ENCODE data around the gene RERE.

The RERE gene

DNA sequence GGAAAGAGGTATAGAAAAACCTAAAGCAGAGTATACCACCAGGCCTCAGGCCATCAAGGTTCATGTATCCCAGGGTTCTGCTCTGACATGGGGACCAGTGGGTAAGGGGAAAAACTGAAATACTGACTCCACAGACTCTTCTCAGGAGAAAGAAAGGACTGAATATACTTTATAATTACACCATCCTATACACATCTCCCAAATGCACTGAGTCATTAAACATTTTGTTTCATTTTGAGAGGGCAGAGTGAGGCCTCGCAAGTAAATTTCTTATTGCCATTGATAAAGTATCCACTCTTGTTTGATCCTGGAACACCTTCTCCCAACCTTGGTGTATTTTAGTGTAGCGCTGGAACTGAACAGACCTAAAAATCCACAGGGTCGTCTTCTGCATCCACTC lies 251.6 kb downstream of the RERE start:
- DNase-seq = no peak

DNA sequence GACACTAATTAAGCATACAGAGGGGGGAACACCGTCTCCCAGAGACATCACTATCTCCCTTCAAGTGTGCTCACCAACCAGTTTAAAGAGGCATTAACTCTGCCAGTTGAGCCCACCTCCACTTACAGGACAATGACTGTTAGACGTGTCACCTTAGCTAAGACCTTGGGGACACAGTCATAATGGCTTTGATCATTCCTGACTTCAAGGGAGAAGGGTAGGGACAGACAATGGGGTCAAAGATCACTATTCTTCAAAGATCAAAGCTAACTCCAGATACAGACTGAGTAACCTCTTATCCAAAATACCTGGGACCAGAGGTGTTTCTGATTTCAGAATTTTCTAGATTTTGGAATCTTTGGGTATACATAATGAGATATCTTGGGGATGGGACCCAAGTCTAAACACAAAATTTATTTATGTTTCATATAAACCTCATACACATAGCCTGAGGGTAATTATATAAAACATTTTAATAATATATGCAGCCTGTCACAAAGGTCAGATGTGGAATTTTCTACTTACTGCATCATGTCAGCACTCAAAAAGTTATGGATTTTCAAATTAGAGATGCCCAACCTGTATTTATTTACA lies 253.4 kb downstream of the RERE start:
- no peak for DNase-seq

DNA sequence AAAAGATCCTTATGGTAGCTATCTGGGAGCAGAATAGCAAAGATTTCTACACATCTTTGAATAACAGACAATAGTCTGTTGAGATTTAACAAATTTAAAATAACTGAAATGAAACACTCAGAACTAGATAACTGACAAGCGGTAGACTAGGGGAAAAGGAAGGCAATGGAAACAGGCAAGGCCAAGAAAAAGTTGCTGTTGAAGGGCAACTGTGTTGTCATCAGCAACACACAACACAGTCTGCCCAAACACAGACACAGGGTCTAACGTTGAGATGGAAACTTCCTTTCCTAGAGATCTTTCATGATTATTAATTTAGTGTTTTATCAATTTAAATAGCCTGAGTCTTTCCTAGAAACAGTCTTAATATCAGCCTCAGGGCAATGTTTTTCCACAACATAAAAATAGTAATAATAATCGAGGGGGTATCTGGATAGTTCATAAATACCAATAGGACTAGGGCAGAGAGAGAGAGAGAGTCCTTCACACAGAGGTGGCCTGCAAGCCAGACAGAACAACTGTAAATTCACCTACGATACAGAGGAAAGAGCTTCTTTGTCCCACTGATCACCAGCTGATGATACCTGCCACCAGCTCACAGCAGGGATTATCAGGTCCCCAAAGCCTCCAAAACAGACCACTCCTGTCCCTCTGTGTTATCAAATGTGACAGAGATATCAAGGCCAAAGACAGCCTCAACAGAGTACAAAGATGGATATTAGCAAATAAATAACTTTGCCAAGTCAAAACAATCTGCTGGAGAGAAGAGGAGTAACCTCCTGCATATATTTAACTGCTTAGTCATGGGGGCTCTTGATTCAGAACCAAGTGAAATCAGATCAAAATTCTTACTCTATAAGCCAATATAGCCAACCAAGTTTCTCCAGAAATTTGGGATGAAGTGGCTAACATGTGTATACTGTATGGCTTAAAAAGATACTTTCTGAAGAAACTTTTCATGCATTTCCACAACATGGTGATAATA lies 254.3 kb downstream of the RERE start:
- no peak for DNase-seq

DNA sequence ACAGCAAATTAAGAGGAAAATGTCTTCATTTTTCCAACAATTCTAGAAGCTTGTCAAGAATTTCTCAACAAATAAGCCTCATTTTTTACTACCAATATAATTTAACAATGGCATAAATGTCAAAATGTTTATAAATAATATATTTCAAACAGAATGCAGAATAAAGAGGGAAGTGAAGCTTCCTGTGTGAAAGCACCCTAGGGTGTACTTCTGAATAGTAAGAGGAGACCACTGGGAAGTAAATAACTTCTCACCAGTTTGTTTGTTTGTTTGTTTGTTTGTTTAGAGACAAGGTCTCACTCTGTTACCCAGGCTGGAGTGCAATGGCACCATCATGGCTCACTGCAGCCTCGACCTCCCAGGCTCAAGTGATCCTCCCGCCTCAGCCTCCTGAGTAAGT lies 255.2 kb downstream of the RERE start:
- DNase-seq = no peak

DNA sequence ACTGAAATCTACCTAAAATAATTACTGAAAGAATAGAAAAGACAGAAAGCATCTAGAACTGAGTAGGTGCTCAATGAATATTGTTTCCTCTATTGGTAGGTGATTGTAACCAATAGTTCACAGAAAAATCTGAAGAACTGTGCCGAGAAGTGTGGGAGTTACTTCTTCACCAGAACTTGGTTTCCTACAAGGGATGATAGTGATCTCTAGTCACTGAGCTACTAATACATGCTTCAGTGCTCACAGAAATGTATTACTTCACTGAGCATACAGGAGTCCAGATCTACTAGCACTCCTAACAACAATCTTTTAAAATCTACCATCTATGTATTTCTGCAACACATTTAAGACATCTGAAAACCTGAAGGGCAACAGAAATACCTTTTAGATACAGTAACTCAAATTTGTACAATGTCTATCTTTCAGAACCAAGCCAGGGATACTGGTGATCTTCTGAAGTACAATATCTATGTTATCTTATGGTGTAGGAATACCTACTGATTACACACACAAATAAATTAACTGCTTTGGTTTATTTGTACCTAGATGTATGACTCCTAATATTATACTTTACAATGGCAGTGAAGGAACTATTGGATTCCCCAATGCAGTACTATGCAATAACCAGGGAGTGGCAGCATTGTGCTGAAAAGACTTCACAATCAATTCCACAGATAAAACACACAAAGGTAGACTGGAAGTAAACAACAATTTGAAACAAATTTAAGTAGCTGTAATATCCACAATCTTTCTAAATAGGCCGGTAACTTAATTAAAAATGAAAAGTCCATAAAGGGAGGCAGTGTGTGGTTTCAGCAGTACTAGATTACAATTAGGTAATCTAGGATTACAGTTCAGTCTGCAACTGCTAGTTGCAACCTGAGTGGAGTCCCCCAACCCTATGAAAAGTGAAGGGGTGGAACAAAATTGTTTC lies 256.6 kb downstream of the RERE start:
- no peak for DNase-seq

DNA sequence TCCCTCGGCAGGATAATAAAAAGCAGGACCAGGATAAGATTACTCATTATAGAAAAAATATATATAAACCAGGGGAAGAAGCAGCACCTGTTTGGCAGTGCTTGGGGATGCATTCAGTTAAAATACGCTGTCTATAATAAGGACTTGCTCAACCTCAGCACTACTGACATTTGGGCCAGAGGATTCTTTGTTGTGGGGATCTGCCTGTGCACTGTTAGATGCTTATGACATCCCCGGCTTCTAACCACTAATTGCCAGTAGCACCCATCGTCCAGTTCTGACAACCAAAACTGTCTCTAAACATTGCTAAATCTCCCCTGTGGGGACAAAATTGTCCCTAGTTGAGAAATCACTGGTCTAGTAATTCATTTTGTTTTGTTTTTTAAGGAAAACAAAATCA lies 257.4 kb downstream of the RERE start:
- no peak for DNase-seq

DNA sequence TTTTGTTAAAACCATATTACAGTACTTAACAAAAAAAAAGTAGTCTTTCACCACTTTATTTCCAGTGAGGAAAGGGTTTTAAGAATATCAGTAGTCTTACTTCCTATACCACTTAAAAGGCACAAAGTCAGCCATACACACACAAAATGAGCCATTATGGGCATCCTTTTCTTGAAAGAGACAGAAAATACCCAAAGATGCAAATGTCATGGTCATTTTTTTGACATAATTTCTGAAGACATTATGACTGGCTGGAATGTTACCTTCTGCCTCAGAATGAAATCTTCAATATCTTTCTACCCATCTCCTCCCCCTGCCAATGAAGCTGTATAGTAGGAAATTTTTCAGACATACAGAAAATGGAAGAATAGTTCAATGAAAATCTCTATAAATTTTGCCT lies 261.9 kb downstream of the RERE start:
- DNase-seq = no peak

DNA sequence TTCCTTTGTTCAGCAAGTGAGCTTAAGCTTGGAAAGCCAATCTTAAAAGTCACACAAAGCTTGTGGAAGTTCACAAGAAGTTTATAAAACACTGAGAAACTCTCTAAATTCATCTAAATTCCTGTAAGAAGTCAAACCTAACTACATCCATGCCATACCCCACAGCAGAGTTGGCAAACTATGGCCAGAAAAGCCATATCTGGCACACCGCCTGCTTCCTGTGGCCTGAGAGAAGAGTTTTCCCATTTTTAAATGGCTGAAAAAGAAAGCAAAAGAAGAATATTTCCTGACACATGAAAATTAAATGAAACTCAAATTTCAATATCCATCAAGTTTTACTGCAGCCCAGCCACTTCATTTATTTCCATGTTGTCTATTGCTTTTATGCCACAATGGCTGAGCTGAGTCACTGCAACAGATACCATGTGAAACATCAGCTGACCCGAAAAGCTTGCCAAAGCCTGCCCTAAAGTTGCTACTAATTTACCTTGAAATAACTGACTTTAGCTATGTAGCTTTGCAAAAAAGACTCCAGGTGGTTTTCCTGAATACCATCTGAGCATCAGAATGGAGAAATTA lies 262.4 kb downstream of the RERE start:
- DNase-seq = no peak

DNA sequence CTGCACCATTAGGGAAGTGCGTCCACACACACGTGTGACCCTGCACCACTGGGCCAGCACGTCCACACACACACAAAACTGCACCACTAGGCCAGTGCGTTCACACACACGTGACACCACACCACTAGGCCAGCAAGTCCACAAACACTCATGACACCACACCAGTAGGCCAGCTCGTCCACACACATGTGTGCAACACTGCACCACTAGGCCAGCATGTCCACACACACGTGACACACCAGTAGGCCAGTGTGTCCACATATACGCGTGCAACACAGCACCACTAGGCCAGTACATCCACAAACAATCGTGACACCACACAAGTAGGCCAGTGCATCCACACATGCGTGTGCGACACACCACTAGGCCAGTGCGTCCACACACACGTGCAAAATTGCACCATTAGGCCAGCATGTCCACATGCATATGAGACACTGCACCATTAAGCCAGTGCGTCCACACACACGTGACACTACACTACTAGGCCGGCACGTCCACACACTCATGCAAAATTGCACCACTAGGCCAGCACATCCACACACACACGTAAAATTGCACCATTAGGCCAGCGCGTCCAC lies 264.5 kb downstream of the RERE start:
- DNase-seq = no peak

DNA sequence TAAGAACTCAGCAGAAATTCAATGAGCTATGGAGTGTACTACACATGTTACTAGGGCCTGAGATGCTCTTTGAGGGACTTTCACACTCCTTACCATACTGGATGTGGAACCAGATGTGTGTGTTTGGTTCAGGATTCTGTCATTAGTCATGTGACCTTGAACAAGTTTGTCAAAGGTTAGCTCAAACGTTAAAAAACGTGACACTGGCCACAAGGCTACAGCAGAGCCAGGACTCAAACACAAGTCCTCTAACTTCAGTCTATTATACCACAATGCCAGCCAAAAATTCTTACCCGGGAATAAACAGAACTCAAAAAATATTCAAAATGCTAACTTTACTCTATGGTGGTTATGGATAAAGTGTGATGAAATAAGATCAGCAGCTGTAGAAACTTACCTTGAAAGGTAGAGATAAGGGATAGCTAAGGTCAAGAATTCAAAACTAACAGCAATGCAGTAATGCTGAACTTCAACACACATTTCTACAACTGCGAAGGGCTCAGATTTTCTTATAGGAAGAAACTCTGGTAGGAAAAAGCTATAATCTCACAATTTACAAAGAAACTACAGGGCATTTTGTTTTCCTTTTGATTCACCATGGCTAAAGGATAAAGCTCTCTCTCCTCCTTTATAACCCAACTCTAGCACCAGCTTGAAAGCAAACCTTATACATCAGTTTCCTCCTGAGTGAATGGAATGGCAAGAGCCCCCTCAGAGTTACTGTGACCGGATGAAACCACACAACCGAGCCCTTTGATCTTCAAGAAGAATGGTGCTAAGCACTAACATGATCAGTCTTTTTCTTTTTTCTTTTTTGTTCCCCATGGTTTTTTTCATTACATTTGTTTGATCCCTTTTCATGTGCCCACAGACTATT lies 265.6 kb downstream of the RERE start:
- DNase-seq = no peak

DNA sequence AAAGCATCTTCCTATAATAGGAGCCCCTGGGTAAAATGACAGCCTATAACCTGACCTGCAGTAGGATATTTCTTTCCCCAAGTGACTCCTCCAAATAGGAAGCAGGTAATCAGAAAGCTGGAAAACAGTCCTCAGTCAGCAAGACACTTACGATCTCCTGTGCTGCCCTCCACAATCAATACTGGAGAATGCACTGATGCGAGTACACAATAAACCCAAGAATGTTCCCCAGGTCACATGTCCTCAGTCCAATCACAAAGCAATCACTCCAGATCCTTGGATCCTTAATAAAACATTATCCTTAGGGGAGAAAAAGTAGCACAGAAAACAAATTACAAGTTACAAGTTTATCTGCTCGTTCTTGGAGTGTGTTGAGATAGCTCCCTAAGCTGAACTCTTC lies 266.4 kb downstream of the RERE start:
- DNase-seq = no peak

DNA sequence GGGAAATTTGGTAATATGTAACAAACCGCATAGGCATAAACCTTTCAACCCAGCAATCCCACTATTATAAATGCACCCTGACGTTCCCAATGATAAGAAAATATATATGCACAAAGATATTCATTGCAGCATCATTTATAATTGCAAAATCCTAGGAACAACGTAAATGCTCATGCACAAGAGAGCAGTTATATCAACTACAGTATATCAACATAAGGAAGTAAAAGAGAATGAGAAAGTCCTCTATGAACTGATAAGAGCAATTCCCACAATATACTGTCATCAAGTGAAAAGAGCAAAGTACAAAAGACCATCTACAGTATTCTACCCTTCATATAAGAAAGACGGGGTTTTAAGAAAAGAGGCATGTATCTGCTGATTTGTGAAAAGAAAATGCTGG lies 269.6 kb downstream of the RERE start:
- DNase-seq = no peak

DNA sequence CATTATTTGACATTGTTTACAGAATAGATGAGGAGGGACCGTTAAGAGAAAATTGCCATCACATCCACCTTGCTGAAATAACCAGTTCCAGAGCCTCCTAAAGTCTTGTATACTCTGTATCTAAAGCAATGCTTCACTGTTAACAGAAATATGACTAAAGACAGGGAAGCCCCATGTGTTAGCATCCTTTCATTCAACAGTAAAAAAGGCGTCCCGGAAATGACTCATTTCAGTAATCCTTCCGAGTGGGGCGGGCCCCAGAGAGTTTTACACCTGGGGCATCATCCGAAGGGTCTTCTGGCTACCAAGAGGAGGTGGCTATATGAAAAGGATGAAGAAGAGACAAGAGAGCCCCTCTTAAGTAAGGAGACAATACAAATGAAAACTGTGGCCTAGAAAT lies 272.4 kb downstream of the RERE start:
- DNase-seq = no peak

DNA sequence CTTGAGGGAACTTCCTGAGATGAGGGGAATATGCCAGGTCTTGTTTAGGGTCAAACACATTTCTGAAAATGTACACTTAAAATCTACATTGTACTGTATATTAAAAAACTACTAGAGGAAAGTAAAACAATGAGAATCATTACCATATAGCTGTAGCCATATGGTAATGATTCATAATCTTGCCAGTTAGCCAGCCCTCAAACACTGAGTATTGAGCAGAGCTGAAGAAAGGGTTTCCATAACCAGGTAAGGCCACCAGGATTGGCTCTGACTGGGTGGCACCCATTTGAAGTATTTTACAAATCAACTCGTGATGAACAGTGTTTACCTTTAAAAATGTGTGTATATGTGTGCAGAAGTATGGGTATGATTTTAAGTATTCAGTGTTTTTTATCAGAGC lies 272.8 kb downstream of the RERE start:
- DNase-seq = no peak

DNA sequence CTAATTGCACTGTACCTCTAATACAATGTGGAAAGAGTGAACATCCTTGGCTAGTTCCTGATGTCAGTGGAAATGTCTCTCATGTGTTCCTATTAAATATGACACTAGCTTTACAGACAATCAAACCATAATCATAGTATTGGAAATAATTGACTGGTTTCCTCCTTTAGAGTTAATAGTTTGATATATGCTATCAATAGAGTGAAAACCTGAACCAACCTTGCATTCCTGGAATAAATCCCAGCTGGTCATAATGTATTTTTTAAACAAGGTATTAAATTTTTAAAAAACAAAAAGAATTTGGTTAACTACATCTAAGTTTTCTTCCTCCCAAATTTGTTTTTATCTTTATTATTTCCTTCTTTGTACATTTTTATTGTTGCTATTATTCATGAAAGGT lies 273.5 kb downstream of the RERE start:
- no peak for DNase-seq

DNA sequence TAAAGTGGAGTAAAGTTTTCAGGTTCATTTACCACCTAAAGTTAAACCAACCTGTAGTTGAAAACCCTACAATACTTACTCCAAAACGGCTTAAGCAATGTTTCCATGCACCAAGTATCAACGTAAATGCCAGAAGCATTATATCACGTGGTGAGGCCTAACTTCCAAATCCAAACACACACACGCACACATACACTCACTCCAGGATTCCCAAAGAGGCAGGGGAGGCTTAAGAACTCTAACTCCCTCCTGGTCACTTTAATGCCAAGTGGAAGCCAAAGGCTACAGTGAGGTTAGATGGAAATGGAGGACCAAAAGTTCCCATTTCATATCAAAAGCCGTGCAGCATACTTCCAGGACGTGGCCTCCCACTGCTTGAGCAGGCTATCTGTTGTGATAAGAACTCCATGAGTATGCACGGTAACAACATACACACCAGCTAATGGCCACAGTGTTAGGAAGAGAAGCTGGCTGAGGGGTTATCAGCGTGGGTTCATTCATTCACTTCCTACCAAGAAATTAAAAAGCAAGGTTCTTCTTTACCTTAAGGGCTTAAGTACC lies 275.4 kb downstream of the RERE start:
- no peak for DNase-seq

DNA sequence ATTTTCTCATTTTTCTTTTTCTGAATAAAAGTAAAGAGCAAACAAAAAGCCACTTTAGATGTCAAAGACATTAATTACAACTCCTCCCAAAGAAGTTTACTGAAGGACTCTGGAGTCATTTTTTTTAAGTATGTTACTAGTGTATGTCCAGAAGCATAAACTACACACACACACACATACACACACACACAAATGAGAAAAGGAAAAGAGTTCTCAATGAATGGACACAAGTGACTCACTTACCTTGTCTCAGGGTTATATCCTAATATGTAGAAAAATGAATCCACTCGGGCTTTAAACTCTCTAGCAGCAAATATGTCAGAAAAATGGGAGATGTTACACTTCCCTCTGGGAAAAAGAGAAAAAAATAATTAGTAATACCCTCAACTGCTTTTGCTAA lies 276.5 kb downstream of the RERE start:
- DNase-seq = no peak

DNA sequence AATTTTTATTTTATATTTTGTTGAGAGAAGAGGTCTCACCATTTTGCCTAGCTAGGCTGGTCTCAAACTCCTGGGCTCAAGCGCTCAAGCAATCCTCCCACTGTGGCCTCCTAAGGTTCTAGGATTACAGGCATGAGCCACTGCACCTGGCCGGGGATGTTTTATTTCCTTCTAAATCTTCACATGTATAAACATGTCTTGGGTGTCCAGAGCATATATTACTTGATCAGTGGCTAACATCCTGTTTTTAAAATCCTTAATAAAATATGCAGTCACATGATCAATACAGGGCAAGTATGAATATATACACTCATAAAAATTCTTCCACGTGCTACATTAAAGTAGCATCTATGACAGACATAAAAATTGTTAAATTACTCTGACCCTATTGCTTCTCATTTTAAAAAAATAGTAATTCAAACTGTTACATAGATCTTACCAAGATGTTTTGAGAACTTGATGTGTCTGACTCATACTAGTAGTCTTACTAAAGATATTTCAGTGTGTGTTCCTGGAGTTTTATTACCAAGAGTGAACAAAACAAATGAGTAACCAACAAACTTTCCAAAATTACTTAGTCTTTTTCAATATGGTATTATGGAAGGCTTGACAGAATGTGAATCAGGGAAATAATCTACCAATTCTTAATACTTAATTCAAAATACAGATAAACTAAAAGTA lies 277.0 kb downstream of the RERE start:
- no peak for DNase-seq

DNA sequence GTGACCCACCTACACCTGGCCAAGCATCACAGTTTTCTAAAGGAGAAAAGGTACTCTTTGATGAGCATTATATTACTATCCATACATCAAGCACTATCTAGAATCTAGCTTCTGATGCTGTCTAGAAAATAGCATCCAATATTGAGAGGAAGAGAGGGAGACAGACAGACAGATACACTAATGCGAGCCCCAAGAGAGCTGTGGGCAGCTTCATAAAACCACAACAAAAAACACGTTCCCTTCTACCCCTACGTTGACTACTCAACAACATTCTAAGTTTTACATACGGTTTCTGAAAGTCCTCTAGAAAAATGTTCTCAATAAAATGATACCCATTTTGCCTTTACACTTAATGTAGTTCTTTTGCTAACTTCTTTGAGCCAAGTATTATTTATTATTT lies 277.8 kb downstream of the RERE start:
- DNase-seq = no peak

DNA sequence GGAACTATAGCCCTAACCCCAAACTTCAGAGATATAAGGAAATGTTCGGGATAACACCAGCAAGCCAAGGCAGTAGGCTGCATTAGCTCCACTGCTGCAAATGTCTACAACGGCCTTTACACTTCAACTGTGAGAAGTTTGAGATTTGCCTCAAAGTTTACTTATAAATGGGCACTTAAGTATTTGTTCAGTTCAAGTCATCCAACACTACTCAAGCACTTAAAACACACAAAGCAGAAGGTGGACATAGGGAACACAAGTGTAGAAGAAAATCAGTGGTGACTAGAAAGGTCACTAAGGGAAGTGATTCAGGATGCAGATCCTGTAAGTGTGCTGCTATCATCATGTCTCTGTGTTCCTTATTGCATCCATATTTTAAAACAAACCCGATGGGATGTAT lies 278.9 kb downstream of the RERE start:
- DNase-seq = no peak

DNA sequence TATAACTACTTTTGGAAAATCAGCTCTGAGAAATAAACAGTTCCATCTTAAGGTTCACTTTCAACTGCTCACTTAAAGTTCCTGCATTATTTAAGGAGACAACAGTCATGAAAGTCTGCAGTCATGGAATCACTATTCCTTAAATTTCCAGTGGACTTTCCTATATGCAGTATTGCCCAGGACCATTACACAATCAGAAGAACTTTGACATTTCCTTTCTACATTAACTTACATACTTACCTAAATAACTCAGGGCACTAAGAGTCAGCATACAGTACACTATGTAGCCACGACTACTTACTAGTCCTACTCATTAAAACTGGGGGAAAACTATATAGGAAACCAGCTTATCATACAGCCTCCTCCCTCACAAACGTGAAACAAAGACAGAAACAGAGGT lies 279.4 kb downstream of the RERE start:
- no peak for DNase-seq
